ENCODE measurements around the gene TBX10. TPM values are rescaled to one million over a fixed set of nuclear protein-coding genes. Genes with fewer than 3 reads are reported as not detected.

The TBX10 gene
- total RNA-seq, 1 experiment from 2014 or later: not detected

DNA sequence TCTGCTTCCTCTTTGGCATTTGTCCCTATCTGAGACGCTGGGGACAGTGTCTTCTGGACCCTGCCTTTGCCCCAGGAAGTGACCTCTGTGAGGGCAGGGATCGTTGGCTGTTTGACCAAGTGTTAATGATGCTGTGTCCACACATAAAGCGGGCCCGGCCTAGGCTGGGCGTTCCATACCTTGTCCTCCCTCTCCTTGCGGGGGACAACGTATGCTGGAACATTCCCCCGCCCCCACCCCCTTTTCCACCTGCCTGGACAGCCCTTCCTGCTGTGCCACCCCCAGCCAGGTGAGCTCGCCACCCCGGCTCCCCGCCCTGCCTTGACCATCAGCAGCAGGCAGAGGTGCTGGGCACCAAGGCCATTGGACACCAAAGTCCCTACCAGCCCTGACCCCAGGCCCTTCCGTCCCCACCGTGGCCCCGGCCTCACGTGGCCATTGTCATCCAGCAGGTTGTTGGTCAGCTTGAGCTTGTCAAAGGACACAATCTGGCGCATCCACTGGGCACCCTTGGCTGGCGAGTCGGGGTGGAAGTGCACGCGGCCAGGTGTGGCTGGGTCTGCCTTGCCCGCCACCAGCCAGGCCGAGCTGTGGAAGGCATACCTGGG, 5.7 kb downstream of the TBX10 start:
- H2AK5ac ChIP-seq (ENCODE audit: insufficient read length, low read length): no peak overlapping the region
- H4K91ac ChIP-seq (ENCODE audit: insufficient read length, low read depth, low read length): no peak overlapping the region
- no peak overlapping the region for H2BK12ac ChIP-seq (ENCODE audit: insufficient read length, low read depth, low read length)
- Mint-ChIP-seq H3K27me3 (ENCODE audit: low read depth) (peaks cover 27% of the 10 kb centered on the region), H3K36me3 (ENCODE audit: insufficient read depth in 1 of 3, low read depth in 3 of 3) (no peaks in the 10 kb centered on the region; a peak in 1 of 7 replicates), H3K27ac (peak overlapping the region in 1 of 3 experiments; percentile 67; a peak in 1 of 7 replicates), H3K9me3 (peaks cover 0 to 3% of the 10 kb centered on the region in 2 experiments; a peak in 2 of 5 replicates), H3K4me3 (no peak overlapping the region), H3K4me1 (peaks cover 17 to 20% of the 10 kb centered on the region in 2 experiments)
- no peaks in the 10 kb centered on the region for H3K4me1 ChIP-seq (ENCODE audit: insufficient read depth, low read length)
- no peaks in the 10 kb centered on the region for H4K20me1 ChIP-seq (ENCODE audit: control insufficient read depth, insufficient read depth, insufficient read length)
- no peaks in the 10 kb centered on the region for H3K23me2 ChIP-seq (ENCODE audit: insufficient read length, low read depth, low read length, poor library complexity, severe bottlenecking)
- H3K79me2 ChIP-seq (ENCODE audit: insufficient read depth, low read length): no peaks in the 10 kb centered on the region
- H3K9me3 ChIP-seq (ENCODE audit: control insufficient read depth, low read depth, low read length): no peaks in the 10 kb centered on the region
- TF ChIP-seq, protein P1, sequence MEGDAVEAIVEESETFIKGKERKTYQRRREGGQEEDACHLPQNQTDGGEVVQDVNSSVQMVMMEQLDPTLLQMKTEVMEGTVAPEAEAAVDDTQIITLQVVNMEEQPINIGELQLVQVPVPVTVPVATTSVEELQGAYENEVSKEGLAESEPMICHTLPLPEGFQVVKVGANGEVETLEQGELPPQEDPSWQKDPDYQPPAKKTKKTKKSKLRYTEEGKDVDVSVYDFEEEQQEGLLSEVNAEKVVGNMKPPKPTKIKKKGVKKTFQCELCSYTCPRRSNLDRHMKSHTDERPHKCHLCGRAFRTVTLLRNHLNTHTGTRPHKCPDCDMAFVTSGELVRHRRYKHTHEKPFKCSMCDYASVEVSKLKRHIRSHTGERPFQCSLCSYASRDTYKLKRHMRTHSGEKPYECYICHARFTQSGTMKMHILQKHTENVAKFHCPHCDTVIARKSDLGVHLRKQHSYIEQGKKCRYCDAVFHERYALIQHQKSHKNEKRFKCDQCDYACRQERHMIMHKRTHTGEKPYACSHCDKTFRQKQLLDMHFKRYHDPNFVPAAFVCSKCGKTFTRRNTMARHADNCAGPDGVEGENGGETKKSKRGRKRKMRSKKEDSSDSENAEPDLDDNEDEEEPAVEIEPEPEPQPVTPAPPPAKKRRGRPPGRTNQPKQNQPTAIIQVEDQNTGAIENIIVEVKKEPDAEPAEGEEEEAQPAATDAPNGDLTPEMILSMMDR (conservative IDR thresholded peaks at IDR 0.05): no peak
- no peak overlapping the region for H3K4me2 ChIP-seq (ENCODE audit: insufficient read depth, insufficient read length, low read length)
- H4K8ac ChIP-seq (replicated peaks; ENCODE audit: insufficient read length, low read depth, low read length): no peak overlapping the region
- no peak overlapping the region for H2AFZ ChIP-seq (ENCODE audit: low read length)
- H3K4ac ChIP-seq (ENCODE audit: low read depth, low read length): no peak overlapping the region
- H2BK120ac ChIP-seq (ENCODE audit: low read depth, low read length, poor library complexity, severe bottlenecking): no peak overlapping the region
- H2BK15ac ChIP-seq (ENCODE audit: low read depth, low read length): no peak overlapping the region
- DNase-seq: peak; percentile 36
- H3T11ph ChIP-seq (ENCODE audit: low read length): no peak overlapping the region
- H3K23ac ChIP-seq (ENCODE audit: insufficient read length, low read depth, low read length): no peak overlapping the region
- H3K14ac ChIP-seq (ENCODE audit: insufficient read depth, low read length): no peak overlapping the region
- H3K9ac ChIP-seq (ENCODE audit: extremely low read depth, insufficient read length, low read length): no peak overlapping the region
- H3K56ac ChIP-seq (ENCODE audit: insufficient read length, low read depth, low read length): no peak overlapping the region
- WGBS (ENCODE audit: extremely low coverage, insufficient read length, low lambda C conversion rate): no CpG with 5 or more reads among the region's 22 CpGs
- H2BK20ac ChIP-seq (ENCODE audit: low read depth, low read length, poor library complexity, severe bottlenecking): no peak overlapping the region
- H3K27me3 ChIP-seq (ENCODE audit: insufficient read depth, low read length): no peaks in the 10 kb centered on the region
- no peaks in the 10 kb centered on the region for H3K79me1 ChIP-seq (ENCODE audit: insufficient read depth, low read depth, low read length, poor library complexity, severe bottlenecking)
- H3K27ac ChIP-seq (ENCODE audit: insufficient read length, low read depth, low read length): no peak overlapping the region
- no peak overlapping the region for H4K5ac ChIP-seq (ENCODE audit: insufficient read length, low read depth, low read length)
- H2BK5ac ChIP-seq (ENCODE audit: insufficient read length, low read length): no peak overlapping the region
- H3K18ac ChIP-seq (ENCODE audit: insufficient read length, low read depth, low read length): no peak overlapping the region

All from H9 (cell line).